ENCODE data around the gene NALCN.

NALCN gene

DNA sequence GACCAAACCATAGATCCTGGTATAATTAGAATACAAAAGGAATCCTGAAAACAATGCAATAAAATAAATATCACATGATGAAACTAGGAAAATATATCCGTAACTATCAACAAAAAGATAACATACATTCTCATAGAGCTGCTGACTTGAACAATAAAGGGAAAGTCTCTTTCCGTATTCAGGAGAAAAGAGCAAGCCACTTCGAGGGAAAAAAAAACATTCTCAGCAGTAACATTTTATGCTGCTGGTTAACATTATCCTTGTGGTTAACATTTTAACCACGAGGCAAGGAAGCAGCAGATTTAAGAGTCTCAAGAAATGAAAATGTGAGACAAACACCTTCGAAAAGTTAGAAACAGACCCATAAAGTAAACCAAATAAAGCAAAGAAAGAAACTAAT is 25.8 kb downstream of the NALCN start:
- Histone ChIP-seq H3K4me3 (ENCODE audit: low read depth, low read length) (no peak overlapping the region), H3K9ac (ENCODE audit: low read length) (no peak overlapping the region), H3K27ac (ENCODE audit: low read depth, low read length) (no peak overlapping the region), H3K36me3 (ENCODE audit: control insufficient read depth, insufficient read depth, low read length) (no peaks in the 10 kb centered on the region), H3K9me3 (ENCODE audit: control insufficient read depth, insufficient read depth, low read depth, low read length) (no peaks in the 10 kb centered on the region), H3K4me1 (ENCODE audit: control insufficient read depth, insufficient read depth, low read length) (no peaks in the 10 kb centered on the region), H3K27me3 (ENCODE audit: control insufficient read depth, insufficient read depth, low read length) (no peaks in the 10 kb centered on the region)

DNA sequence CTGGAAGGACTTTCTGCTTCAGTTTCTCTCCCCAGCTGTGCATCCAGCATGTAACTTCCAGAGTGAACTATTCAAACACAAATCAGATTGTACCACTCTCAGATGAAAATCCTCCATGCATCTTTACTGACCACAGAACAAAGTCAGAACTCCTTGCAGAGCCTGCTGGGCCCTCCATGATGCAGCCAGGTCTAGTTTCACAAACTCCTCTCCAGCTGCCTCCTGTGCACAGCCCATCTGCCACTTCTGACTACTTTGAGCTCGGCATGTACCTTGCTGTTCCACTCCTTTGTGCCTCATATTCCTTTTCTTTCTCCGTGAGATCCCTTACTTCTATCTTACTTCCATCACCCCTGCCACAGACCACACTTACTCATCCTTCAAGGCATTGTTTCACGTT is 31.4 kb downstream of the NALCN start:
- Histone ChIP-seq H3K27me3 (ENCODE audit: control insufficient read depth, insufficient read depth, low read length) (no peaks in the 10 kb centered on the region), H3K9ac (ENCODE audit: low read length) (no peak overlapping the region), H3K36me3 (ENCODE audit: control insufficient read depth, insufficient read depth, low read length) (no peaks in the 10 kb centered on the region), H3K9me3 (ENCODE audit: control insufficient read depth, insufficient read depth, low read depth, low read length) (no peaks in the 10 kb centered on the region), H3K4me1 (ENCODE audit: control insufficient read depth, insufficient read depth, low read length) (peaks cover 9% of the 10 kb centered on the region; the same call in 1 of the 2 replicates), H3K4me3 (ENCODE audit: low read depth, low read length) (no peak overlapping the region), H3K27ac (ENCODE audit: low read depth, low read length) (no peak overlapping the region)

DNA sequence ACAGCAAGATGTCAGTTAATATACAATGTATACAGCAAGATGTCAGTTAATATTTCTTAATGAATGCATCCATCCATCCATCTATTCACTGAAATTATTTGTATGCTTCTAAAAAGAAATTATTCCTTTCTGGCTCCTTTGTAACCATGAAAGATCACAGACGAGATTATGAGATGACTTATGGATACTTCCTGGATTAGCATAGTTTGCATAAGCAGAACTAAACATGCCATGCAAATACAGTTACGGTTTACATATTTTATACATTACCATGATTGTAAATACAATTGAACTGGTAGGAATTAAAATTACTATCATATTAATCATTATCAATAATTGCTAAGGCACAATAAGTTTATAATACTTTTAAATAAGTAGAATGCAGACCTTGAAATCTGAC is 32.7 kb downstream of the NALCN start:
- Histone ChIP-seq H3K36me3 (ENCODE audit: control insufficient read depth, insufficient read depth, low read length) (no peaks in the 10 kb centered on the region), H3K9ac (ENCODE audit: low read length) (no peak overlapping the region), H3K4me3 (ENCODE audit: low read depth, low read length) (no peak overlapping the region), H3K27ac (ENCODE audit: low read depth, low read length) (no peak overlapping the region), H3K4me1 (ENCODE audit: control insufficient read depth, insufficient read depth, low read length) (peaks cover 9% of the 10 kb centered on the region; the same call in 1 of the 2 replicates), H3K27me3 (ENCODE audit: control insufficient read depth, insufficient read depth, low read length) (no peaks in the 10 kb centered on the region), H3K9me3 (ENCODE audit: control insufficient read depth, insufficient read depth, low read depth, low read length) (no peaks in the 10 kb centered on the region)

DNA sequence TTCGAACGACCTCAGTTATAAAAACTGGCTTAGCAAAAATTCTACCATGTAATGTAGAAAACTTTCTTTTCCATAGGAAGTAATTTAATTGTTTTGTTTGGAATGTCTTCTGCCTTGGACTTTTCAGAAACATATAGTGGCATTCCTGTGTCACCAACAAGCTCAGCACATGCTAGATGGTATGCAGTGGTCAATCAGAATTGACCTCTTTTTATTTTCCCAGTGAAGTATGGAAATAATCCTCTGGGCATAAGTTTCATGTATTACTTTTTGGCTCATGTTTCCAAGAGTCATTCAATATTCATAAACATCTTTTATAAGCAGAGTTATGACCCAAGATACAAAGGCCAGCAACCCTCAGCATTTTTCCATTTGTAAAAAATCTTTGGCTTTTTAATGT is 33.6 kb downstream of the NALCN start:
- no peaks in the 10 kb centered on the region for H3K9me3 ChIP-seq (ENCODE audit: control insufficient read depth, insufficient read depth, low read depth, low read length)

DNA sequence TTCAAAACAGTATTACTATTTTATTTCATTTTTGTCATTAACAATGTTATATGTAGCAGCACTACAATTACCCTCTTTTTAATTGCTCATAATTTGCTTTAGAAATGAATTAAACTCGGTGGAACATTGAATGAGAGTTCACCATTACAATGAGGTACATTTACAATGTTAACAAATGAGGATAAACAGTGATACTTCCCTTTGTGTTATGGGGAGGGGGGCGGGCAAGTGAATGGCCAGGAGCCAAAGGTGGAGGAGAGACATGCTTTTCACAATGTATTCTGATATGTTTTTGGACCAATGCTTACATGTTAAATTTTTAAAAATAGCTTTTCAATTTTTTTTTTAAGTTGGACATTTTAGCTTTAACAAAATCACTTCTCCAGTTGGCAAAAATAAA is 34.2 kb downstream of the NALCN start:
- no peaks in the 10 kb centered on the region for H3K27me3 ChIP-seq (ENCODE audit: control insufficient read depth, insufficient read depth, low read length)
- H3K9me3 ChIP-seq (ENCODE audit: control insufficient read depth, insufficient read depth, low read depth, low read length): no peaks in the 10 kb centered on the region
- no peak overlapping the region for H3K4me3 ChIP-seq (ENCODE audit: low read depth, low read length)
- H3K36me3 ChIP-seq (ENCODE audit: control insufficient read depth, insufficient read depth, low read length): no peaks in the 10 kb centered on the region
- no peak overlapping the region for H3K9ac ChIP-seq (ENCODE audit: low read length)
- H3K27ac ChIP-seq (ENCODE audit: low read depth, low read length): no peak overlapping the region
- H3K4me1 ChIP-seq (ENCODE audit: control insufficient read depth, insufficient read depth, low read length): peaks cover 9% of the 10 kb centered on the region; the same call in 1 of the 2 replicates

More for the DNA sequence above, 33.6 kb downstream of the NALCN start:
- no peak overlapping the region for H3K9ac ChIP-seq (ENCODE audit: low read length)
- H3K4me3 ChIP-seq (ENCODE audit: low read depth, low read length): no peak overlapping the region
- H3K27me3 ChIP-seq (ENCODE audit: control insufficient read depth, insufficient read depth, low read length): no peaks in the 10 kb centered on the region
- H3K27ac ChIP-seq (ENCODE audit: low read depth, low read length): no peak overlapping the region
- peaks cover 9% of the 10 kb centered on the region; the same call in 1 of the 2 replicates for H3K4me1 ChIP-seq (ENCODE audit: control insufficient read depth, insufficient read depth, low read length)
- H3K36me3 ChIP-seq (ENCODE audit: control insufficient read depth, insufficient read depth, low read length): no peaks in the 10 kb centered on the region

DNA sequence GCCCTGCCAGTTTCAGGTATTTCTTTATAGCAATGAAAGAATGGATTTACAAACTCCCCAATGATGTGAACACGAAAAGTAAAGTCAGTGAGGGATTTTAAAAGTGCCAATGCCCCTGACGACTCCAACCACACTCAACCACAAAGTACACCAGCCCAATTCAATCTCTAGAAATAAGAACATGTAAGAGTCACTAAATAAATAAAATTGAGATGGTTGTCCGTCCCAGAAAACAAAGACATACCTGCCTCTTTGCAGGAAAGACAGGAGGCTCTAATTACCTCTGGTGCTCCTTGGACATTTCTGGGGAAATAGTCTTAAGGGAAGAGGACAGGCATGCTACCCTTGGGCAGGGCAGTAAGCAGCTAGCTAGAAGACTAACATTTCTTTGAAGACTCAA is 55.8 kb downstream of the NALCN start:
- Histone ChIP-seq H3K4me3 (ENCODE audit: low read depth, low read length) (no peak overlapping the region), H3K27me3 (ENCODE audit: control insufficient read depth, insufficient read depth, low read length) (no peaks in the 10 kb centered on the region), H3K9me3 (ENCODE audit: control insufficient read depth, insufficient read depth, low read depth, low read length) (no peaks in the 10 kb centered on the region), H3K4me1 (ENCODE audit: control insufficient read depth, insufficient read depth, low read length) (no peaks in the 10 kb centered on the region), H3K27ac (ENCODE audit: low read depth, low read length) (no peak overlapping the region), H3K36me3 (ENCODE audit: control insufficient read depth, insufficient read depth, low read length) (no peaks in the 10 kb centered on the region), H3K9ac (ENCODE audit: low read length) (no peak overlapping the region)

DNA sequence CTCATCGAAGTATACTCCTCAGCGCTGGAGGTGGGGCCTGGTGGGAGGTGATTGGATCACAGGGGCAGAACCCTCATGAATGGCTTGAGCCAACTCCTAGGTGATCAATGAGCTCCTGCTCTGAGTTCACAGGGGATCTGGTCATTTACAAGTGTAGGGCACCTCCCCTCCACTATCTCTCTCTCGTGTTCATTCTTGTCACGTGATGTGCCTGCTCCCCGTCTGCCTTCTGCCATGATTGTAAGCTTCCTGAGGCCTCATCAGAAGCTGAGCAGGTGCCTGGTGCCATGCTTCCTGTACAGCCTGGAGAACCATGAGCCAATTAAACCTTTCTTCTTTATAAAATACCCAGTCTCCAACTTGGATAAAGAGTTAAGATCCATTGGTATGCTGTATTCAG is 61.4 kb downstream of the NALCN start:
- Histone ChIP-seq H3K9ac (ENCODE audit: low read length) (no peak overlapping the region), H3K9me3 (ENCODE audit: control insufficient read depth, insufficient read depth, low read depth, low read length) (no peaks in the 10 kb centered on the region), H3K27ac (ENCODE audit: low read depth, low read length) (no peak overlapping the region), H3K27me3 (ENCODE audit: control insufficient read depth, insufficient read depth, low read length) (no peaks in the 10 kb centered on the region), H3K4me3 (ENCODE audit: low read depth, low read length) (no peak overlapping the region), H3K36me3 (ENCODE audit: control insufficient read depth, insufficient read depth, low read length) (no peaks in the 10 kb centered on the region), H3K4me1 (ENCODE audit: control insufficient read depth, insufficient read depth, low read length) (no peaks in the 10 kb centered on the region)

DNA sequence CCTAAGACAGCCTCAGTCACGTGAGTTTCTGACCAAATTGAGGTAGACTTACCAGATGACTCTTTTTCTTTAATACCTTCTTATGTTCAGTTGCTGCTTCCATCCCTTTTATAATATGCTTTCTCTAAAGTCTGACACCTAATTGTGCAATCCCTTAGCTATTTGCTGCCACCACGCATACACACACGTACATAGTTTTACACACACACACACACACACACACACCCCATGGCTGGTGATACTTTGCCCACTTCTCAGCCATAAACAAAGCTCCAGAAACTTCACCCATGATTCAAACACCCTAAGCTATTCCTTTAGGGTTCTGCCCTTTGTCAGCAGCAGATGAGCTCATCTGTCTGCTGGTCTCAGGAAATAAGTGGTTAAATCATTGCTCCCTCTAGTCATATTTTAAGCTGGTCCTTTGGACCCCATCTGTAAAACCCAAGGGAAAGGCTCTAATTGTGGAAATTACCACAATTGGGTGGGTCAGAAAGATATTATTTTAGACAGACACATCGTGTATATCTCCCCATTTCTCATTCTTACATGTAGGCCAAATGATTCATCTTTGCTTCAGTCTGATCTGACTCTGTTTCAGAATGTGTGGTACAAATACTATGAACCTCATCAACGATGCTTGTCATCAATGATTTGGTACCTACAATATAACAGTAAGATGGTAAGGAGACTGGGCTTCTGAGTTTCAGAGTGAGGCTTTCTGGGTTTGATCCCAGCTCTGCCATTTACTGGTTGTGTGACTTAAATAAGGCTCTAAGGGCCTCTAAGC is 69.2 kb downstream of the NALCN start:
- no peaks in the 10 kb centered on the region for H3K9me3 ChIP-seq (ENCODE audit: control insufficient read depth, insufficient read depth, low read depth, low read length)
- H3K4me1 ChIP-seq (ENCODE audit: control insufficient read depth, insufficient read depth, low read length): no peaks in the 10 kb centered on the region
- H3K4me3 ChIP-seq (ENCODE audit: low read depth, low read length): no peak overlapping the region
- H3K27me3 ChIP-seq (ENCODE audit: control insufficient read depth, insufficient read depth, low read length): no peaks in the 10 kb centered on the region
- H3K9ac ChIP-seq (ENCODE audit: low read length): no peak overlapping the region
- H3K27ac ChIP-seq (ENCODE audit: low read depth, low read length): no peak overlapping the region
- H3K36me3 ChIP-seq (ENCODE audit: control insufficient read depth, insufficient read depth, low read length): no peaks in the 10 kb centered on the region

DNA sequence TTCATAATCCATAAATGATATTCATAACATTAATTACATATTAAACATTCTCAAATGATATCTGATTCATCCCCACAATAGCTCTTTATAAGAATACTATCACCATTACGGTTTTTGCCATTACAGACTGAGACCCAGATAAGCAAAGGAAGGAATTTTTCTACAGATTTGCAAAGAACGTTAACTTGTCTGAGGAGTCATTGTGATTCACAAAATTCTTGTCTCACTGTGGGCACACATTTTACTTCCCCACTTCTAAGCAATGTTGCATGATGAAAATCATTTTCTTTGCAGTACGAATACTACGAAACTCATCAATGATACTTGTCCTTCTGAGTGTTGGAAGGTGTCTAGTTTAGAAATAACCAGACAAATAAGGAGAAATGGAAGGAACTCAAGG is 70.1 kb downstream of the NALCN start:
- no peak overlapping the region for H3K27ac ChIP-seq (ENCODE audit: low read depth, low read length)
- no peak overlapping the region for H3K9ac ChIP-seq (ENCODE audit: low read length)
- no peaks in the 10 kb centered on the region for H3K27me3 ChIP-seq (ENCODE audit: control insufficient read depth, insufficient read depth, low read length)

DNA sequence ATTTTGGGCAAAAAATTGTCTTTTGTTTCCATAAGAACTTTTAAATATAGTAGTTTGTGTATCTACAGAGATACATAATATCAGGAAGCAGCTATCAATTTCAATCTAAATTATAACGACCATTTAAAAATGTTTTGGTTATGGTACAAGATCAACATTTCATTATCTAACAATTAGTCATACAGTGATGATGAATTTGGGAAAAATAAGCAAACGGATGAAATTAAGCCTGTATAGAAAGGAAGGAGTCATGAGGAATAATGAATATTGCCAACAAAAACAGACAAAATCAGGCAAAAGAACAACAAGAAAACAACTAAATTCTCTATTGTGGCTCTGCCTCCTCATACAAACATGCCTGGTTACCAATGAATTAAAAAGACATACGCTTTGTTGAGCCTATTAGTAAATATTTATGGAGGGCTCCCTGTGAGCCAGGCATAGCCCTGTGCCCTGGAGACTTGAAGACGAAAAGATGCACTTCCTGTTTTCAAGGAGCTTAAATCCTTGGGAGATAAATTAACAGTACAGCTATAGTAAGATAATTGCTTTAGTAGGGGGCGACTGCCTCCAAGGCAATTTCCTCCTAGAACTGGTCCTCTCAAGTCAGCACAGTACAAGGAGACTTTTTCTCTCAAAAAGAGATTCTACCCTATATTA is 73.0 kb downstream of the NALCN start:
- peaks cover 5% of the 10 kb centered on the region; the same call in 1 of the 2 replicates for H3K9me3 ChIP-seq (ENCODE audit: control insufficient read depth, insufficient read depth, low read depth, low read length)
- no peak overlapping the region for H3K9ac ChIP-seq (ENCODE audit: low read length)
- H3K4me3 ChIP-seq (ENCODE audit: low read depth, low read length): no peak overlapping the region
- no peaks in the 10 kb centered on the region for H3K4me1 ChIP-seq (ENCODE audit: control insufficient read depth, insufficient read depth, low read length)
- H3K27me3 ChIP-seq (ENCODE audit: control insufficient read depth, insufficient read depth, low read length): no peaks in the 10 kb centered on the region
- no peak overlapping the region for H3K27ac ChIP-seq (ENCODE audit: low read depth, low read length)
- no peaks in the 10 kb centered on the region for H3K36me3 ChIP-seq (ENCODE audit: control insufficient read depth, insufficient read depth, low read length)

More for the DNA sequence above, 70.1 kb downstream of the NALCN start:
- no peaks in the 10 kb centered on the region for H3K36me3 ChIP-seq (ENCODE audit: control insufficient read depth, insufficient read depth, low read length)
- no peaks in the 10 kb centered on the region for H3K4me1 ChIP-seq (ENCODE audit: control insufficient read depth, insufficient read depth, low read length)
- peaks cover 5% of the 10 kb centered on the region; the same call in 1 of the 2 replicates for H3K9me3 ChIP-seq (ENCODE audit: control insufficient read depth, insufficient read depth, low read depth, low read length)
- H3K4me3 ChIP-seq (ENCODE audit: low read depth, low read length): no peak overlapping the region

DNA sequence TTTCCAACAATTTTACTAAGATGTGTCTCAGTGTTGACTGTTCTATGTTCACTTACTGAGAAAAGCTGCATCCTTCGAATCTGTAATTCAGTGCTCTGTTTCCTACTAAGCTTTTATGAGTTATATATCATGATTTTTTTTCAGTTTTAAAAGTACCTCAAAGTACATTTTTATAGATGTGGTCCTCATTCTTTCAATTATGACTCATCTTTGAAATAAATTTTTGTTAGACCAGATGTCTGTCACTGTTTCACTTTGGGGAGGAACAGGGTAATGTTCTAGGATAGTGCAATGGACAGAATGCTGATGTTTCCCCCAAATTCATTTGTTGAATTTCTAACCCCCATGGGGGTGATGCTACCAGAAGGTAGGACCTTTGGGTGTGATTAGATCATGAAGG is 74.8 kb downstream of the NALCN start:
- no peak overlapping the region for H3K4me3 ChIP-seq (ENCODE audit: low read depth, low read length)
- no peaks in the 10 kb centered on the region for H3K27me3 ChIP-seq (ENCODE audit: control insufficient read depth, insufficient read depth, low read length)
- H3K9me3 ChIP-seq (ENCODE audit: control insufficient read depth, insufficient read depth, low read depth, low read length): peaks cover 5% of the 10 kb centered on the region; the same call in 1 of the 2 replicates
- H3K4me1 ChIP-seq (ENCODE audit: control insufficient read depth, insufficient read depth, low read length): no peaks in the 10 kb centered on the region
- no peak overlapping the region for H3K27ac ChIP-seq (ENCODE audit: low read depth, low read length)
- no peaks in the 10 kb centered on the region for H3K36me3 ChIP-seq (ENCODE audit: control insufficient read depth, insufficient read depth, low read length)
- H3K9ac ChIP-seq (ENCODE audit: low read length): no peak overlapping the region
